K562 (cell line): ENCODE results near the gene MICU1. TPM values are rescaled to one million over a fixed set of nuclear protein-coding genes. Genes with fewer than 3 reads are reported as not detected.

Source experiments
- ATAC-seq: fragments of 200-7000 bp; cut with Tn5 transposase; 3 replicates; pipeline ENCODE4 v1.9.1; 2020; ENCODE audit warnings: moderate library complexity
- BruUV-seq: library from RNA; stranded (reverse); fragments of 400-500 nt; replicated peaks from 2 replicates; lab custom pipeline; 2021; lab: Mats Ljungman, UMichigan
- CTCF ChIA-PET: fragments of 300-600 bp; formaldehyde crosslinking; extraction: SDS; loops from one replicate; lab custom pipeline; 2021; ENCODE audit warnings: low intra/inter-chr PET ratio; lab: Yijun Ruan, JAX
- POLR2A ChIA-PET: fragments of 300-600, 350-650 bp; sonication (Branson Sonifier 250); formaldehyde crosslinking; extraction: SDS; loops from one replicate; lab custom pipeline; 2021; ENCODE audit warnings: antibody characterized with exemption, inconsistent platforms; lab: Yijun Ruan, JAX
- DNase-seq, 4 experiments: peaks; one replicate each; pipeline versions ENCODE4 v3.0.0 to v3.0.0-alpha.2; 2011 to 2018; ENCODE audit warnings: low spot score in 3 of 4, mixed read lengths in 3 of 4; ENCODE audit errors: extremely low read depth in 1 of 4
- FAIRE-seq: peaks from 2 replicates; lab custom pipeline; 2011; peaks lifted over from hg19 to GRCh38; lab: Jason Lieb, UNC
- H2AFZ ChIP-seq: 2 replicates; pipeline ENCODE4 v1.6.0; 2011; ENCODE audit warnings: low read depth, low read length, control low read depth, inconsistent platforms
- H3K27ac ChIP-seq: fragments of 200-600 bp; 3 replicates; pipeline ENCODE4 v1.8.0; 2011; ENCODE audit warnings: low read depth, mild to moderate bottlenecking, control low read depth, inconsistent platforms, low read length, moderate library complexity, mixed read lengths; ENCODE audit errors: extremely low read depth
- H3K27me3 ChIP-seq, 2 experiments: fragments of 300-600 bp in 1 of 2; 2 replicates in 1 of 2; 3 replicates in 1 of 2; pipeline versions ENCODE4 v1.6.0 to v1.8.0; 2011; ENCODE audit warnings: inconsistent platforms in 2 of 2, low read length in 2 of 2, mild to moderate bottlenecking in 1 of 2, mixed read lengths in 1 of 2, moderate library complexity in 1 of 2; ENCODE audit not compliant: control insufficient read depth in 2 of 2, insufficient read depth in 2 of 2
- H3K36me3 ChIP-seq: fragments of 300-600 bp; 3 replicates; pipeline ENCODE4 v1.8.0; 2011; ENCODE audit warnings: mild to moderate bottlenecking, low read length, inconsistent platforms; ENCODE audit not compliant: control insufficient read depth, insufficient read depth
- H3K4me1 ChIP-seq, 2 experiments: fragments of 200-600 bp in 1 of 2; replicated peaks in 1 of 2; 2 replicates in 1 of 2; 3 replicates in 1 of 2; pipeline versions ENCODE4 v1.5.1 to v1.8.0; 2011; ENCODE audit warnings: inconsistent platforms in 2 of 2, low read length in 2 of 2, mild to moderate bottlenecking in 1 of 2, mixed read lengths in 1 of 2, moderate library complexity in 1 of 2; ENCODE audit not compliant: control insufficient read depth in 2 of 2, insufficient read depth in 2 of 2
- H3K4me2 ChIP-seq: 2 replicates; pipeline ENCODE4 v1.6.1; 2011; ENCODE audit warnings: low read length, control low read depth, inconsistent platforms, mixed read lengths; ENCODE audit not compliant: insufficient read depth
- H3K4me3 ChIP-seq: fragments of 200-600 bp; sonication (generic), shearing (Covaris generic); 2 replicates; pipeline ENCODE4 v1.5.1; 2016; ENCODE audit warnings: control low read depth, inconsistent platforms
- H3K79me2 ChIP-seq: fragments of 200-600 bp; 3 replicates; pipeline ENCODE4 v1.8.0; 2011; ENCODE audit warnings: low read length, inconsistent platforms; ENCODE audit not compliant: control insufficient read depth, insufficient read depth
- H3K9ac ChIP-seq, 2 experiments: 2 replicates each; pipeline versions ENCODE4 v1.6.0 to v1.6.1; 2011; ENCODE audit warnings: low read depth in 2 of 2, low read length in 2 of 2, control low read depth in 1 of 2, inconsistent platforms in 1 of 2, mild to moderate bottlenecking in 1 of 2, mixed read lengths in 1 of 2; ENCODE audit not compliant: insufficient read depth in 1 of 2
- H3K9me1 ChIP-seq: one replicate; pipeline ENCODE4 v1.6.0; 2011; ENCODE audit warnings: inconsistent platforms, mild to moderate bottlenecking, low read length, moderate library complexity; ENCODE audit not compliant: control insufficient read depth, insufficient read depth
- H3K9me3 ChIP-seq: replicated peaks from 2 replicates; pipeline ENCODE4 v1.5.1; 2011; ENCODE audit warnings: low read depth, low read length, inconsistent platforms; ENCODE audit not compliant: control insufficient read depth, insufficient read depth
- H4K20me1 ChIP-seq: replicated peaks from 2 replicates; pipeline ENCODE4 v1.6.1; 2011; ENCODE audit warnings: low read length, inconsistent platforms, mixed read lengths; ENCODE audit not compliant: control insufficient read depth, insufficient read depth
- AFF1 ChIP-seq, 2 experiments: fragments of 450-650 bp; IDR thresholded peaks; 2 replicates each; pipeline ENCODE4 v1.6.1; 2018; ENCODE audit warnings: mild to moderate bottlenecking in 2 of 2, low read depth in 1 of 2; ENCODE audit not compliant: partially characterized antibody in 2 of 2
- GTF2F1 ChIP-seq: IDR thresholded peaks from 2 replicates; pipeline ENCODE4 v1.6.1; 2011; ENCODE audit warnings: low read depth, low read length, improper control_type of control experiment
- MTA1 ChIP-seq: fragments of 450-650 bp; IDR thresholded peaks from 2 replicates; pipeline ENCODE4 v1.6.1; 2017; ENCODE audit warnings: borderline replicate concordance
- STAG1 ChIP-seq: sonication (generic); formaldehyde crosslinking; IDR thresholded peaks from 2 replicates; pipeline ENCODE4 v1.5.0; 2020; ENCODE audit warnings: missing genetic modification reagents, borderline replicate concordance
- TCFL5 ChIP-seq: fragments of 250-450 bp; sonication (Bioruptor Pico); conservative IDR thresholded peaks from 2 replicates; pipeline ENCODE4 v1.6.1; 2021; ENCODE audit warnings: mild to moderate bottlenecking, moderate library complexity, matching md5 sums
- USF2 ChIP-seq: sonication (generic); formaldehyde crosslinking; IDR thresholded peaks from 2 replicates; pipeline ENCODE4 v1.5.0; 2020; ENCODE audit warnings: missing genetic modification reagents
- YY1 ChIP-seq, 3 experiments: IDR thresholded peaks; 2 replicates each; pipeline ENCODE4 v1.6.1; 2011; ENCODE audit warnings: low read length in 2 of 3, mild to moderate bottlenecking in 2 of 3, moderate library complexity in 2 of 3, borderline replicate concordance in 1 of 3, control low read depth in 1 of 3, low read depth in 1 of 3; ENCODE audit not compliant: insufficient read depth in 3 of 3, insufficient replicate concordance in 2 of 3, control insufficient read depth in 1 of 3, insufficient read length in 1 of 3; ENCODE audit errors: extremely low read depth in 1 of 3
- ZKSCAN3 ChIP-seq: fragments of 250-450 bp; sonication (Bioruptor Pico); IDR thresholded peaks from 2 replicates; pipeline ENCODE4 v1.4.0; 2020
- ZNF133 ChIP-seq: fragments of 250-450 bp; sonication (Bioruptor Pico); IDR thresholded peaks from 2 replicates; pipeline ENCODE4 v1.4.0; 2020; ENCODE audit warnings: mild to moderate bottlenecking
- ZNF175 ChIP-seq: fragments of 200-800 bp; sonication (Bioruptor generic); IDR thresholded peaks from 2 replicates; pipeline ENCODE4 v1.6.1; 2016; ENCODE audit warnings: low read depth, mild to moderate bottlenecking, missing genetic modification characterization, missing compliant biosample characterization
- ZNF217 ChIP-seq: sonication (generic); formaldehyde crosslinking; IDR thresholded peaks from 2 replicates; pipeline ENCODE4 v1.8.0; 2022; ENCODE audit warnings: mild to moderate bottlenecking, missing genetic modification reagents
- ZNF398 ChIP-seq: fragments of 250-450 bp; sonication (Bioruptor Pico); IDR thresholded peaks from 2 replicates; pipeline ENCODE4 v1.8.0; 2021; ENCODE audit warnings: moderate library complexity, mild to moderate bottlenecking, inconsistent platforms
- ZNF444 ChIP-seq: fragments of 250-450 bp; sonication (Bioruptor Pico); IDR thresholded peaks from 2 replicates; pipeline ENCODE4 v1.4.0; 2020; ENCODE audit warnings: mild to moderate bottlenecking, moderate library complexity
- ZNF668 ChIP-seq: fragments of 250-450 bp; sonication (Bioruptor Pico); IDR thresholded peaks from 2 replicates; pipeline ENCODE4 v1.8.0; 2022; ENCODE audit warnings: mild to moderate bottlenecking, inconsistent platforms
- ZNF75A ChIP-seq: fragments of 450-650 bp; formaldehyde crosslinking; IDR thresholded peaks from 2 replicates; pipeline ENCODE4 v1.4.0; 2020; ENCODE audit warnings: mild to moderate bottlenecking
- WGBS: fragments of 100-300 bp; shearing (Covaris generic); methylation state at CpG from one replicate; pipeline ENCODE4 v1.1.6; 2016; ENCODE audit warnings: low coverage, mixed read lengths; ENCODE audit not compliant: insufficient coverage; ENCODE audit errors: missing lambda C conversion rate; 5-methylcytosine and 5-hydroxymethylcytosine counted together
- in situ Hi-C: fragments of 300-500 bp; cut with MboI; formaldehyde crosslinking; loops from 4 replicates; pipeline ENCODE4 v1.15.0; 2018; ENCODE audit warnings: inconsistent platforms, mixed read lengths
- intact Hi-C: fragments of 100-400 bp; cut with micrococcal nuclease; formaldehyde crosslinking; loops from 2 replicates; pipeline ENCODE4 v1.14.2; 2022
- polyA plus RNA-seq, 8 experiments: library from polyadenylated mRNA; depleted of rRNA in 4 of 8; stranded (reverse) in 5 of 8; unstranded in 3 of 8; fragments of >200 nt; fragmentation: Nextera tagmentation in 2 of 8; fragmentation: Illumina TruSeq in 1 of 8; extraction: Ambion mirVana in 2 of 8; extraction: Trizol in 1 of 8; gene quantifications; 2 replicates each; pipeline versions ENCODE4 v1.2.1 to v1.2.3, GENCODE V29; 2011 to 2014; ENCODE audit warnings: inconsistent platforms in 1 of 8, missing spikeins in 1 of 8
- total RNA-seq, 7 experiments: library from RNA; depleted of rRNA in 6 of 7; stranded (reverse); fragments of >200 nt in 6 of 7; fragmentation: Illumina TruSeq in 2 of 7; extraction: Trizol in 2 of 7; gene quantifications; 2 replicates each; pipeline versions ENCODE4 v1.2.1 to v1.2.3, GENCODE V29; 2011 to 2021; ENCODE audit warnings: low replicate concordance in 1 of 7

MICU1 gene
- total and polyA plus RNA-seq, 9 of the 15 experiments (the other 6 are each of a cell fraction or from before 2014, with no cell fraction given): 29.3 to 76.8 (median 48.4) TPM

GRCh38 chr10:72639441-72639873 is 13.6 kb upstream of the MICU1 start:
- in situ Hi-C loops: no loop called here
- 85% methylated on average over 5 of the region's 5 CpGs for WGBS
- intact Hi-C loops: no loop called here
- Histone ChIP-seq H3K9ac (no peak overlapping the region), H3K36me3 (no peaks in the 10 kb centered on the region), H3K4me2 (no peak overlapping the region), H3K9me1 (no peaks in the 10 kb centered on the region), H3K79me2 (no peaks in the 10 kb centered on the region), H2AFZ (no peak overlapping the region), H3K4me3 (no peak overlapping the region), H3K27me3 (no peaks in the 10 kb centered on the region), H3K9me3 (peaks cover 14% of the 10 kb centered on the region), H3K27ac (no peak overlapping the region), H4K20me1 (no peaks in the 10 kb centered on the region), H3K4me1 (peaks cover 2 to 25% of the 10 kb centered on the region in 2 experiments; a peak in 3 of 5 replicates)
- ChIA-PET CTCF (no interaction called here), POLR2A (interaction anchor here (0.7 to 1.1 kb wide), 2 partner anchors 14 to 29 kb away, joined by 3 to 4 read pairs; partner anchors contain the start of gene MICU1)
- DNase-seq: no peak
- BruUV-seq: no TSS peak
- no peak for ATAC-seq
- no peak for FAIRE-seq
- TF ChIP-seq ZNF398 (no peak), ZNF133 (CRISPR knock-in tag) (no peak), ZNF444 (no peak), ZNF175 (no peak), AFF1 (IDR thresholded peaks at IDR 0.05; ENCODE audit: low read depth in 1 of 2, partially characterized antibody in 2 of 2) (no peak), YY1 (IDR thresholded peaks at IDR 0.05; ENCODE audit: borderline replicate concordance in 1 of 3, control insufficient read depth in 1 of 3, extremely low read depth in 1 of 3, insufficient read depth in 3 of 3, insufficient read length in 1 of 3, insufficient replicate concordance in 2 of 3, low read depth in 1 of 3, low read length in 2 of 3) (no peak), ZNF217 (CRISPR knock-in tag) (no peak), GTF2F1 (no peak), ZNF75A (CRISPR knock-in tag) (no peak), TCFL5 (CRISPR knock-in tag) (no peak), ZNF668 (CRISPR knock-in tag) (no peak), STAG1 (CRISPR knock-in tag) (no peak), ZKSCAN3 (CRISPR knock-in tag) (no peak), USF2 (CRISPR knock-in tag) (no peak), MTA1 (no peak)
